ENCODE data around the gene CIB1.
A peak's percentile ranks its signal among the peaks of the same experiment; 100 is the strongest.

Gene CIB1

DNA sequence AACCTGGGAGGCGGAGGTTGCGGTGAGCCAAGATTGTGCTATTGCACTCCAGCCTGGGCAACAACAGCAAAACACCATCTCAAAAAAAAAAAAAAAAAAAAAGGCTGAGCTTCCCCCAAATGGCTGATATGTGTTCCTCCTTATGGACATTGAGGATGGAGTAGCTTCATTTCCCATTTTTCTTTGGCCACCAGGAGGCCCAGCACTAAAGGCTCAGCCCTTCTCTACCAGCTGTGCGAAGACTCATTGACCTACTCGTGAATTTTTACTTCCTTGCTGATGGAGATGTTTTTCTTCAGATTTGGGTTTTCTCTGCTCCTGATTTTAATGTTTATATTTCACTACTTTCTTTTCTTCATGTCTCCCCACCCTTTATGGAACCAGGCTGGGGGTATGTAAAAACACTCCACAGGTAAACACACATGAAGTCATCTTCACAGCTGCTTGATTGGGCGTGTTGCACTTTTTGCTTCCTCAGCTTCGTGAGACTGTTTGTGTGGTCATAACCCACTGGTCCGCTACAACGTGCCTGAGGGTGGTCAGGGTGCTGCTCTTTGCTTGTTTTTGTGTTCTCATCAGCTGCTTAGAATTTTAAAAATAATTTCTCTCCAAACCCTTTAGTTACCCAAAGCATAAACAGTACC, 19.1 kb downstream of the CIB1 start:
- TF ChIP-seq, protein P1, sequence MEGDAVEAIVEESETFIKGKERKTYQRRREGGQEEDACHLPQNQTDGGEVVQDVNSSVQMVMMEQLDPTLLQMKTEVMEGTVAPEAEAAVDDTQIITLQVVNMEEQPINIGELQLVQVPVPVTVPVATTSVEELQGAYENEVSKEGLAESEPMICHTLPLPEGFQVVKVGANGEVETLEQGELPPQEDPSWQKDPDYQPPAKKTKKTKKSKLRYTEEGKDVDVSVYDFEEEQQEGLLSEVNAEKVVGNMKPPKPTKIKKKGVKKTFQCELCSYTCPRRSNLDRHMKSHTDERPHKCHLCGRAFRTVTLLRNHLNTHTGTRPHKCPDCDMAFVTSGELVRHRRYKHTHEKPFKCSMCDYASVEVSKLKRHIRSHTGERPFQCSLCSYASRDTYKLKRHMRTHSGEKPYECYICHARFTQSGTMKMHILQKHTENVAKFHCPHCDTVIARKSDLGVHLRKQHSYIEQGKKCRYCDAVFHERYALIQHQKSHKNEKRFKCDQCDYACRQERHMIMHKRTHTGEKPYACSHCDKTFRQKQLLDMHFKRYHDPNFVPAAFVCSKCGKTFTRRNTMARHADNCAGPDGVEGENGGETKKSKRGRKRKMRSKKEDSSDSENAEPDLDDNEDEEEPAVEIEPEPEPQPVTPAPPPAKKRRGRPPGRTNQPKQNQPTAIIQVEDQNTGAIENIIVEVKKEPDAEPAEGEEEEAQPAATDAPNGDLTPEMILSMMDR (IDR thresholded peaks at IDR 0.05; ENCODE audit: low read depth, low read length): peak; percentile 41
- DNase-seq: no peak
- peak overlapping the region; percentile 75 for H3K27ac ChIP-seq

DNA sequence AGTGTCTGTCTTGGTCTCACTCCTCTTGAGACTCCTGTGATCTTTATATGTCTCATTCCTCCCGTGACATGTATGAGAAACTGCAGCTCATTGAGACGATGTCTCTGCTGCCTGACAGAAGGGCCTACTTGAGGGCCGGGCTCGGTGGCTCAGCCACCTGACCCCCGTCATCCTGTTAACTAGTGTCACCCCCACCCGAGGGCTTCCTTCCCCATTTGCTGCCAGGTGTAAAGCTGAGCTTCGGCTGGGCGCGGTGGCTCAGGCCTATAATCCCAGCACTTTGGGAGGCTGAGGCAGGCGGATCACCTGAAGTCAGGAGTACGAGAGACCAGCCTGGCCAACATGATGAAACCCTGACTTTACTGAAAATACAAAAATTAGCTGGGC, 19.9 kb downstream of the CIB1 start:
- peaks cover 85% of the 10 kb centered on the region for H3K36me3 ChIP-seq
- H3K27me3 ChIP-seq (ENCODE audit: insufficient read depth, low read depth, severe bottlenecking): no peaks in the 10 kb centered on the region
- DNase-seq: peak; percentile 71
- TF ChIP-seq, protein P1 (IDR thresholded peaks at IDR 0.05; ENCODE audit: low read depth, low read length): no peak
- no peak overlapping the region for H3K4me3 ChIP-seq (ENCODE audit: low read depth, low read length)
- H3K27ac ChIP-seq: peak overlapping the region; percentile 75
- no peaks in the 10 kb centered on the region for H3K9me3 ChIP-seq (ENCODE audit: severe bottlenecking)

More for the DNA sequence above, 19.1 kb downstream of the CIB1 start:
- H3K9me3 ChIP-seq (ENCODE audit: severe bottlenecking): no peaks in the 10 kb centered on the region
- H3K36me3 ChIP-seq: peaks cover 84% of the 10 kb centered on the region
- no peaks in the 10 kb centered on the region for H3K27me3 ChIP-seq (ENCODE audit: insufficient read depth, low read depth, severe bottlenecking)
- no peak overlapping the region for H3K4me3 ChIP-seq (ENCODE audit: low read depth, low read length)

DNA sequence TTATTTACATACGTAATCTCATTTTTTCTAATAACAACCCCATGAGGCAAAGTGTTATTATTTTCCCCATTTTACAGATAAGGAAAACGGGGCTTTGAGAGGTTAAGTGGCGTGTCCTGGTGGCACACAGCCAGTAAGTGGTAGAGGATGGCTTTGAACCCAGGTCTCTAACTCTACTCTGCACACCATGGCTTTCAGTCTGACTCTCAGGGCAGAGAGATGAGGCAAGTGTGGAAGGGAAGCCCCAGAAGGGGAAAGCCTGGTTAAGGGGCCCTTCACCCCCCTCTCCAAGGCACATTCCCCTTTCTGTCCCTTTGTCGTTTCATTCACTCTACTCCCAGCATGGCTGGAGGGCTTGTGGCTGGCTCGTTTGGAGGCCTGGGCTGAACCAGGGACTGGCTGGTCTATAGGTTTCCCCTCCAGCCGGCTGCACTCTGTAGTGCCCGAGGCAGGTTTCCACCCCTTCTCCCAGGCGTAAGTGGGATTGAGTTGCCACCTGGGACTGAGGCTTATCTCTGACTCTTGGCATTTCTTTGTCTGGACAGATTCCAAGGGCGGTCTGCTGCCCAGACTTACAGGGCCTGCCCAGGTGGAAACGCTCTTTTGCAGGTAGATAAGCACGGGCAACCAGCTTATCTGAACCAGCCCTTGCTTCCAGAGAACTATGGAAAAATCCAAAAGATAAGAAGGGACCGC, 20.5 kb downstream of the CIB1 start:
- DNase-seq: peak; percentile 60
- Histone ChIP-seq H3K27me3 (ENCODE audit: insufficient read depth, low read depth, severe bottlenecking) (no peaks in the 10 kb centered on the region), H3K36me3 (peaks cover 81% of the 10 kb centered on the region), H3K9me3 (ENCODE audit: severe bottlenecking) (no peaks in the 10 kb centered on the region), H3K4me3 (ENCODE audit: low read depth, low read length) (no peak overlapping the region), H3K27ac (peak overlapping the region; percentile 75)
- TF ChIP-seq, protein P1 (IDR thresholded peaks at IDR 0.05; ENCODE audit: low read depth, low read length): no peak

DNA sequence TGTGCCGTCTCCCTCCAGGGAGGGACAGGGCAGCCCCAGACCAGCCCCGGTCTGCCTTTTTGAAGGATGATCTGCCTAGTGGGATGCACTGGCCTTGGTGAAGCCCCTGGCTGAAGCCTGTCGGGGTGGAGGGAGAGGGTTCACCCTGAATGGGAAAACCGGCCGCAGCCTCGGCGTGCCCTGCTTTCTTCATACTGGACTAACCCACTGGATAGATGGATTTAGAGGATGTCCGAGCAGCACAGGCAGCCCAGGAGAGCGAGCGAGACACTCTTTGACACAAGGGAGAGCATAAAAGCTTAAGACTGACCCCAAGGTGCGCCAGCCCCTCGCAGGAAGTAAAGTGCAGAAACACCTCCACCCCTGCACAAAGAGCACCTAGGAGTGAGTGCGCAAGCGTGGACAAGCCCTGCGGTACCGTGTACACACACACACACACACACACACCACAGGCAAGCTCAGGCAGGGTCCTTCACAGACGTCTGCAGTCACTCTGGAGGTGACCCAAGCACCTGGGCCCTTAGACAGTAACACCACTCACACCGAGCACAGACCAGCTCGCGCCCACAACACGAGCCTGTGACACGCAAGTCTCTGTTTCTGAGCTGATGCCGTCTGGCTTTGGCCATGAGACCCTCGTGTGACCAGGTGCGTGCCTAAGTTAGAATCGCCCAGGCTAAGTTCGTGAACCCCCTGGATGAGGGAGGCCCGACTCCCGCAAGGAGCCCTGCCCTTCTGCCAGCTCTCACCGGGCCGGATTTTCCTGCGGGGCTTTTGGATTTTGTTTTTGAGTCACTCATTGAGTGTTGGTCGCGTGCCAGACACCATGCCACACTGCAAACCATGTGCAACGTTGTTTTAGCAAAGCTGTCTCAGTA, 21.3 kb downstream of the CIB1 start:
- Histone ChIP-seq H3K9me3 (ENCODE audit: severe bottlenecking) (no peaks in the 10 kb centered on the region), H3K36me3 (peaks cover 78% of the 10 kb centered on the region), H3K27ac (peak overlapping the region; percentile 75), H3K27me3 (ENCODE audit: insufficient read depth, low read depth, severe bottlenecking) (no peaks in the 10 kb centered on the region), H3K4me3 (ENCODE audit: low read depth, low read length) (no peak overlapping the region)
- no peak for DNase-seq
- TF ChIP-seq, protein P1 (IDR thresholded peaks at IDR 0.05; ENCODE audit: low read depth, low read length): no peak

DNA sequence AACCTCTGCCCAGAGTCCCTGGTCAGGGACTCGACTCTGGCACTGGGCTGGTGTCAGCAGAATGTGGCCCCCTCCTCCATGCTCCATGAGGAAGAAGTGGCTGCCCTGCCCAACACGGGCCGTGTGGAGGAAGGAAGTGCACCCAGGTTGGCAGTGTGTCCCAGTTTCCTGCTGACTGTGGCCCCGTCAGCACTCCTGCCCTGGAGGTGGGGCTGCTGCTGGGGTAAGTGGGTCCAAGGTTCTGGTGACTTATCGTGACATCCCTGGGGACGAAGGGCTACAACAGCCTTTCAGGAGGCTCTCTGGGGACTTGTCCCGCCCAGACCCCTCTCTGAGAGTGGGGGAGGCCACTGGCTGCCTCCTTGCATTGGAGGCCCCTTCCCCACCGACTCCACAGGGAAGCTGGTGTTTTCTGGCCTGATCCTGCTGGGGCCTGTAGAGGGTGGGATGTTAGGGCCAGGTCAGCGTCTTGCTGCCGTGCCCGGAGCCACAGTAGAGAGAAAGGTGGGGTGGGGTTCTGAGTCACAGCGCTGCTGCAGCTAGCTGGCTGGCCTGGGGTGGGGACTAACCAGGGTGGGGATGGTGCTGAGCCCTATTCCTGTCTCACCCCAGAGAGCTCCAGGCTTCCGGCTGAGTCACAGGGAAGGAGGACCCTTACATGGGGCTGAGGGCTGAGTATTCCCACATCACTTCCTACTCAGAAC, 22.1 kb downstream of the CIB1 start:
- Histone ChIP-seq H3K9me3 (ENCODE audit: severe bottlenecking) (no peaks in the 10 kb centered on the region), H3K27me3 (ENCODE audit: insufficient read depth, low read depth, severe bottlenecking) (no peaks in the 10 kb centered on the region), H3K4me3 (ENCODE audit: low read depth, low read length) (no peak overlapping the region), H3K27ac (no peak overlapping the region; the same call in 1 of the 2 replicates), H3K36me3 (peaks cover 79% of the 10 kb centered on the region)
- TF ChIP-seq, protein P1 (IDR thresholded peaks at IDR 0.05; ENCODE audit: low read depth, low read length): no peak
- DNase-seq: no peak

All from WERI-Rb-1 (cell line).